WTC11 (cell line): ENCODE data around the gene SLC7A6. TPM values are rescaled to one million over a fixed set of nuclear protein-coding genes. Genes with fewer than 3 reads are reported as not detected.

Experiments
- ATAC-seq: fragments of 200-7000 bp; cut with Tn5 transposase; 2 replicates; pipeline ENCODE4 v1.10.0; 2021; ENCODE audit warnings: mild to moderate bottlenecking, moderate library complexity
- CTCF ChIA-PET: fragments of 300-600 bp; sonication (Branson Sonifier 250); formaldehyde crosslinking; loops from one replicate; lab custom pipeline; 2021; ENCODE audit warnings: antibody characterized with exemption; lab: Charles Lee
- POLR2A ChIA-PET: fragments of 350-600 bp; sonication (Branson Sonifier 250); formaldehyde crosslinking; loops from one replicate; lab custom pipeline; 2021; ENCODE audit warnings: antibody characterized with exemption; lab: Charles Lee
- DNase-seq: peaks from one replicate; pipeline ENCODE4 v3.0.0; 2021; ENCODE audit warnings: low spot score
- H3K27ac Mint-ChIP-seq: 2 replicates; pipeline ENCODE4 v1.8.0; 2021; ENCODE audit warnings: mixed read lengths
- H3K27me3 Mint-ChIP-seq: 2 replicates; pipeline ENCODE4 v1.8.0; 2021; ENCODE audit warnings: low read depth, mild to moderate bottlenecking, moderate library complexity, mixed read lengths
- H3K36me3 Mint-ChIP-seq: 2 replicates; pipeline ENCODE4 v1.8.0; 2021; ENCODE audit warnings: mixed read lengths
- H3K4me1 Mint-ChIP-seq: 2 replicates; pipeline ENCODE4 v1.8.0; 2022; ENCODE audit warnings: mixed read lengths
- H3K4me3 Mint-ChIP-seq: 2 replicates; pipeline ENCODE4 v1.8.0; 2021; ENCODE audit warnings: mild to moderate bottlenecking, moderate library complexity, mixed read lengths
- H3K9me3 Mint-ChIP-seq: 2 replicates; pipeline ENCODE4 v1.8.0; 2021; ENCODE audit warnings: mixed read lengths
- EMX1 ChIP-seq: fragments of 250-450 bp; sonication (Bioruptor Pico); IDR thresholded peaks from 2 replicates; pipeline ENCODE4 v1.8.0; 2021; ENCODE audit warnings: mild to moderate bottlenecking
- ERG ChIP-seq: fragments of 250-450 bp; sonication (Bioruptor Pico); IDR thresholded peaks from 2 replicates; pipeline ENCODE4 v1.8.0; 2021; ENCODE audit warnings: mild to moderate bottlenecking
- FOXJ3 ChIP-seq: sonication (generic); formaldehyde crosslinking; IDR thresholded peaks from 2 replicates; pipeline ENCODE4 v1.9.0; 2021; ENCODE audit warnings: missing genetic modification reagents, mild to moderate bottlenecking, borderline replicate concordance
- FOXP1 ChIP-seq: sonication (generic); formaldehyde crosslinking; IDR thresholded peaks from 2 replicates; pipeline ENCODE4 v1.8.0; 2022; ENCODE audit warnings: missing genetic modification reagents, mild to moderate bottlenecking, moderate library complexity, borderline replicate concordance
- GRHL2 ChIP-seq: fragments of 250-450 bp; sonication (Bioruptor Pico); IDR thresholded peaks from 2 replicates; pipeline ENCODE4 v1.8.0; 2022; ENCODE audit warnings: mild to moderate bottlenecking, moderate library complexity; ENCODE audit not compliant: insufficient replicate concordance, severe bottlenecking
- JUN ChIP-seq: sonication (generic); formaldehyde crosslinking; IDR thresholded peaks from 2 replicates; pipeline ENCODE4 v1.8.0; 2023; ENCODE audit warnings: mild to moderate bottlenecking, missing genetic modification reagents
- KAT7 ChIP-seq: sonication (generic); formaldehyde crosslinking; IDR thresholded peaks from 2 replicates; pipeline ENCODE4 v1.8.1; 2023; ENCODE audit warnings: missing genetic modification reagents, mild to moderate bottlenecking, borderline replicate concordance
- RORB ChIP-seq: fragments of 250-450 bp; sonication (Bioruptor Pico); IDR thresholded peaks from 2 replicates; pipeline ENCODE4 v1.9.0; 2021; ENCODE audit warnings: mild to moderate bottlenecking
- SMAD4 ChIP-seq: sonication (generic); formaldehyde crosslinking; IDR thresholded peaks from 2 replicates; pipeline ENCODE4 v1.8.0; 2022; ENCODE audit warnings: mild to moderate bottlenecking, missing genetic modification reagents
- ZBTB43 ChIP-seq: sonication (generic); formaldehyde crosslinking; IDR thresholded peaks from 2 replicates; pipeline ENCODE4 v1.8.1; 2023; ENCODE audit warnings: mild to moderate bottlenecking, missing genetic modification reagents
- ZNF263 ChIP-seq: sonication (generic); formaldehyde crosslinking; IDR thresholded peaks from 2 replicates; pipeline ENCODE4 v1.8.1; 2022; ENCODE audit warnings: low read depth, mild to moderate bottlenecking, moderate library complexity, missing genetic modification reagents
- ZNF281 ChIP-seq: sonication (generic); formaldehyde crosslinking; IDR thresholded peaks from 2 replicates; pipeline ENCODE4 v1.8.0; 2023; ENCODE audit warnings: mild to moderate bottlenecking, missing genetic modification reagents
- ZNF423 ChIP-seq: fragments of 250-450 bp; sonication (Bioruptor Pico); IDR thresholded peaks from 2 replicates; pipeline ENCODE4 v2.1.2; 2022; ENCODE audit warnings: mild to moderate bottlenecking, moderate library complexity
- ZNF532 ChIP-seq: fragments of 250-450 bp; sonication (Bioruptor Pico); IDR thresholded peaks from 2 replicates; pipeline ENCODE4 v1.9.0; 2021; ENCODE audit warnings: mild to moderate bottlenecking, borderline replicate concordance
- total RNA-seq: library from RNA; stranded (reverse); gene quantifications from 3 replicates; pipeline ENCODE4 v1.2.3, GENCODE V29; 2021
- TF ChIP-seq, protein P1 (sequence below): fragments of 250-450 bp; sonication (Bioruptor Pico); IDR thresholded peaks from 2 replicates; pipeline ENCODE4 v2.1.2; 2022; ENCODE audit warnings: mild to moderate bottlenecking, moderate library complexity
- TF ChIP-seq, protein P2 (sequence below): fragments of 200-600 bp; IDR thresholded peaks from 2 replicates; pipeline ENCODE4 v1.8.0; 2022; ENCODE audit warnings: antibody characterized with exemption

SLC7A6 gene
- total RNA-seq, 1 experiment from 2014 or later, result 27.4 TPM

DNA sequence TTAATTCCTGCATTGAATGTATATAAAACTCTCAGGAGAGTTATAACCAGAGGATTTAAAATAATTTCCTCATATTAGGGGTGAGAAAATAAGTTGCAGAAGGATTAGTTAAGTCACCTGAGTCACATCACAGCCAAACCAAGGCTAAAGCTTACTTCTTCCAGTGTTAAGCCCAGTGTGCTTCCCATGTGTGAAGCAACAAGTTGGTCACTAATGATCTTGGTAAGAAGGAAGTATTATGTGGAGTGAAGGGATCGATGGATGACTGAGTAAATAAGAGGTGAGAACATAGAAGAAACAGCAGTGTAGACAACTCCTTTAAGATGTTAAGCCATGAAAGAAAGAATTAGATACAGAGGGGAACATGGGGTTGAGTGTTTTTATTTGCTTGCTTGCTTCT lies 49.0 kb upstream of the SLC7A6 start (continued):
- no peak for TF ChIP-seq ZNF532

GRCh38 chr16:68216240-68216639 lies 48.1 kb upstream of the SLC7A6 start:
- Mint-ChIP-seq H3K27ac (no peak overlapping the region), H3K27me3 (no peaks in the 10 kb centered on the region), H3K36me3 (peaks cover 3% of the 10 kb centered on the region; the same call in 1 of the 2 replicates), H3K9me3 (no peaks in the 10 kb centered on the region), H3K4me3 (no peak overlapping the region), H3K4me1 (peaks cover 11% of the 10 kb centered on the region)
- CTCF ChIA-PET, result interaction anchor here (0.7 to 1.6 kb wide), 2 partner anchors 122 to 332 kb away, joined by 3 to 8 read pairs; no protein-coding TSS in a partner anchor
- DNase-seq, result no peak
- TF ChIP-seq, protein P1, sequence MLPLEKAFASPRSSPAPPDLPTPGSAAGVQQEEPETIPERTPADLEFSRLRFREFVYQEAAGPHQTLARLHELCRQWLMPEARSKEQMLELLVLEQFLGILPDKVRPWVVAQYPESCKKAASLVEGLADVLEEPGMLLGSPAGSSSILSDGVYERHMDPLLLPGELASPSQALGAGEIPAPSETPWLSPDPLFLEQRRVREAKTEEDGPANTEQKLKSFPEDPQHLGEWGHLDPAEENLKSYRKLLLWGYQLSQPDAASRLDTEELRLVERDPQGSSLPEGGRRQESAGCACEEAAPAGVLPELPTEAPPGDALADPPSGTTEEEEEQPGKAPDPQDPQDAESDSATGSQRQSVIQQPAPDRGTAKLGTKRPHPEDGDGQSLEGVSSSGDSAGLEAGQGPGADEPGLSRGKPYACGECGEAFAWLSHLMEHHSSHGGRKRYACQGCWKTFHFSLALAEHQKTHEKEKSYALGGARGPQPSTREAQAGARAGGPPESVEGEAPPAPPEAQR (CRISPR knock-in tag), result no peak
- TF ChIP-seq RORB, result no peak
- no peak for TF ChIP-seq JUN
- no peak for TF ChIP-seq FOXJ3 (CRISPR knock-in tag)
- TF ChIP-seq ZBTB43 (CRISPR knock-in tag), result no peak
- TF ChIP-seq KAT7 (CRISPR knock-in tag), result no peak
- TF ChIP-seq GRHL2 (CRISPR knock-in tag), result no peak
- TF ChIP-seq ZNF263 (CRISPR knock-in tag), result no peak
- no peak for TF ChIP-seq SMAD4 (CRISPR knock-in tag)
- TF ChIP-seq FOXP1, result no peak
- no peak for TF ChIP-seq ERG (CRISPR knock-in tag)
- POLR2A ChIA-PET, result no interaction called here
- no peak for ATAC-seq

- peaks cover 14% of the 10 kb centered on the region for H3K4me1 Mint-ChIP-seq
- no peaks in the 10 kb centered on the region for H3K9me3 Mint-ChIP-seq
- ATAC-seq (no peak), DNase-seq (no peak)
- TF ChIP-seq EMX1 (CRISPR knock-in tag), result no peak
- TF ChIP-seq, protein P2, sequence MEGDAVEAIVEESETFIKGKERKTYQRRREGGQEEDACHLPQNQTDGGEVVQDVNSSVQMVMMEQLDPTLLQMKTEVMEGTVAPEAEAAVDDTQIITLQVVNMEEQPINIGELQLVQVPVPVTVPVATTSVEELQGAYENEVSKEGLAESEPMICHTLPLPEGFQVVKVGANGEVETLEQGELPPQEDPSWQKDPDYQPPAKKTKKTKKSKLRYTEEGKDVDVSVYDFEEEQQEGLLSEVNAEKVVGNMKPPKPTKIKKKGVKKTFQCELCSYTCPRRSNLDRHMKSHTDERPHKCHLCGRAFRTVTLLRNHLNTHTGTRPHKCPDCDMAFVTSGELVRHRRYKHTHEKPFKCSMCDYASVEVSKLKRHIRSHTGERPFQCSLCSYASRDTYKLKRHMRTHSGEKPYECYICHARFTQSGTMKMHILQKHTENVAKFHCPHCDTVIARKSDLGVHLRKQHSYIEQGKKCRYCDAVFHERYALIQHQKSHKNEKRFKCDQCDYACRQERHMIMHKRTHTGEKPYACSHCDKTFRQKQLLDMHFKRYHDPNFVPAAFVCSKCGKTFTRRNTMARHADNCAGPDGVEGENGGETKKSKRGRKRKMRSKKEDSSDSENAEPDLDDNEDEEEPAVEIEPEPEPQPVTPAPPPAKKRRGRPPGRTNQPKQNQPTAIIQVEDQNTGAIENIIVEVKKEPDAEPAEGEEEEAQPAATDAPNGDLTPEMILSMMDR, result no peak
- no peak for TF ChIP-seq ZNF423 (CRISPR knock-in tag)
- TF ChIP-seq ZNF281 (CRISPR knock-in tag), result no peak
- no peaks in the 10 kb centered on the region for H3K27me3 Mint-ChIP-seq
- H3K36me3 Mint-ChIP-seq, result no peaks in the 10 kb centered on the region
- CTCF ChIA-PET, result interaction anchor here (0.6 to 1.6 kb wide), 4 partner anchors 11 to 511 kb away, joined by 3 to 8 read pairs (median 6); partner anchors contain the start of gene SLC7A6
- POLR2A ChIA-PET, result interaction anchor here (0.6 to 1.2 kb wide), 7 partner anchors 19 to 282 kb away, joined by 3 to 6 read pairs (median 4); partner anchors contain the start of gene ESRP2
- H3K4me3 Mint-ChIP-seq, result no peak overlapping the region
- peak overlapping the region; percentile 82 for H3K27ac Mint-ChIP-seq
Observed at GRCh38 chr16:68217506-68217905, 46.8 kb upstream of the SLC7A6 start.
